Upper lobe of right lung (tissue), 1 donor: ENCODE results near the gene TGFBR3. TPM values are rescaled to one million over a fixed set of nuclear protein-coding genes. Genes with fewer than 3 reads are reported as not detected.
A peak's percentile ranks its signal among the peaks of the same experiment; 100 is the strongest.

Source experiments
- ATAC-seq: fragments of 200-7000 bp; cut with Tn5 transposase; one replicate; pipeline ENCODE4 v1.9.1; 2020; ENCODE audit warnings: mild to moderate bottlenecking, moderate library complexity
- DNase-seq: peaks from one replicate; pipeline ENCODE4 v3.0.0-alpha.2; 2020
- H3K27ac ChIP-seq: fragments of 200-600 bp; one replicate; pipeline ENCODE4 v1.8.0; 2022
- H3K27me3 ChIP-seq: fragments of 200-600 bp; one replicate; pipeline ENCODE4 v1.8.0; 2022; ENCODE audit warnings: mild to moderate bottlenecking
- H3K36me3 ChIP-seq: fragments of 200-600 bp; one replicate; pipeline ENCODE4 v1.8.0; 2022
- H3K4me1 ChIP-seq: fragments of 200-600 bp; one replicate; pipeline ENCODE4 v1.8.0; 2022
- H3K4me3 ChIP-seq: fragments of 200-600 bp; one replicate; pipeline ENCODE4 v1.8.0; 2022; ENCODE audit warnings: mild to moderate bottlenecking
- H3K9me3 ChIP-seq: fragments of 200-600 bp; one replicate; pipeline ENCODE4 v1.8.0; 2022
- intact Hi-C: fragments of 100-400 bp; cut with DNase I; formaldehyde crosslinking; loops from one replicate; pipeline ENCODE4 v1.11.0; 2022
- total RNA-seq: library from RNA; stranded (reverse); fragmentation: NEBNext Ultra II Directional; extraction: Animal tissue kit (Norgen Biotek cat#: 25700); gene quantifications from one replicate; pipeline ENCODE4 v1.2.1, GENCODE V29; 2021
- TF ChIP-seq, protein P1 (sequence below): fragments of 200-600 bp; IDR thresholded peaks from one replicate; pipeline ENCODE4 v1.8.0; 2022; ENCODE audit warnings: antibody characterized with exemption
- donor health status: DM: no; HTN: yes; CAD: no; lungs with severe emphysema.

Gene TGFBR3
- total RNA-seq, 1 donor from 2014 or later, result 55.9 TPM

DNA sequence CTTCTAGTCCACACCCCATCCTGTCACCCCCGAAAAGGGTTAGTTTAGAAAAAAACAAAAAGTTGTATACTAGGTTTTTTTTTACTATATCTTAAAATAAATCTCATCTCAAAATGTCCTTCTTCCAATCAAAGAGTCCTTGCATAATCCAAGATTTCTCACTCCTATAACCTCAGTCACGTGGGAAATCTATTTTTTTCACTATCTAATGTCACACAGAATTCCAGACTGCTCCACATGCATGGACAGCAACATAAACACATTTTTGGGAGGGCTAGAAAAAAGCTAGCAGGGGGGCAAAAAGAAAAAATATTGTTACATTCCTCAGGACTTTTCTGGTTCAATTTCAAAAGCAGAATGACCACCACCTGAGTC, 39.3 kb downstream of the TGFBR3 start:
- H3K27ac ChIP-seq, result peak overlapping the region; percentile 70
- TF ChIP-seq, protein P1, sequence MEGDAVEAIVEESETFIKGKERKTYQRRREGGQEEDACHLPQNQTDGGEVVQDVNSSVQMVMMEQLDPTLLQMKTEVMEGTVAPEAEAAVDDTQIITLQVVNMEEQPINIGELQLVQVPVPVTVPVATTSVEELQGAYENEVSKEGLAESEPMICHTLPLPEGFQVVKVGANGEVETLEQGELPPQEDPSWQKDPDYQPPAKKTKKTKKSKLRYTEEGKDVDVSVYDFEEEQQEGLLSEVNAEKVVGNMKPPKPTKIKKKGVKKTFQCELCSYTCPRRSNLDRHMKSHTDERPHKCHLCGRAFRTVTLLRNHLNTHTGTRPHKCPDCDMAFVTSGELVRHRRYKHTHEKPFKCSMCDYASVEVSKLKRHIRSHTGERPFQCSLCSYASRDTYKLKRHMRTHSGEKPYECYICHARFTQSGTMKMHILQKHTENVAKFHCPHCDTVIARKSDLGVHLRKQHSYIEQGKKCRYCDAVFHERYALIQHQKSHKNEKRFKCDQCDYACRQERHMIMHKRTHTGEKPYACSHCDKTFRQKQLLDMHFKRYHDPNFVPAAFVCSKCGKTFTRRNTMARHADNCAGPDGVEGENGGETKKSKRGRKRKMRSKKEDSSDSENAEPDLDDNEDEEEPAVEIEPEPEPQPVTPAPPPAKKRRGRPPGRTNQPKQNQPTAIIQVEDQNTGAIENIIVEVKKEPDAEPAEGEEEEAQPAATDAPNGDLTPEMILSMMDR, result no peak
- H3K4me1 ChIP-seq, result peaks cover 34% of the 10 kb centered on the region
- no peaks in the 10 kb centered on the region for H3K36me3 ChIP-seq
- intact Hi-C loops, result no loop called here
- DNase-seq (no peak), ATAC-seq (no peak)
- no peaks in the 10 kb centered on the region for H3K9me3 ChIP-seq
- no peaks in the 10 kb centered on the region for H3K27me3 ChIP-seq
- H3K4me3 ChIP-seq, result no peak overlapping the region

DNA sequence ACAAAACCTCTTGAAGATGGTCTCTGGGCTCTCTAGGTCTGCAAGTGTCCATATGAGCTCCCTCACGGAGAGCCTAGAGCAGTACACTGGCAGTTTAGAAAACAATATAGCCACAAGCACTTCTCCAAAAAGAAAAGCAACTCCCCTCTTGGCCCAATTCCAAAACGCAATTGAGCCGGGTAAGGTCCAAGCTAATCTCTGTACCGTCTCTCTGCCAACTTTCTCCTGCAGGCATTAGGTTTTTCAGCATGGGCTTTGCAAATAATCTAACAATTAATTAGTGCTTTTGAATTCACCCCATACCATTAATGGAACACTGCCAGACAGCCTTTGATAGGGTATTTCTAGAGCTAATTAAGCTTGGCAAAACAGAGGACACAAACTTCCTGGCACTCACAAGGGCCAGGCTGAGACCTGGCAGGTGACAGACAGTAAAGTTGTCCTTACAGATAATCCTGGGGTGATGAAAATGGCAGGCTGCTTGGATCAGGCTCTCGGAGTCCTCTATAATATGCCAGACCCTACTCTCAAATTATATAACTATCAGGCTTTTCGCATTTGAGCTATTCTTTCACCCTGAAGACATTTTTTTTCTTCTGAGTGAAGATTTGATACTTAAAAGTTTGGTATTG, 39.8 kb downstream of the TGFBR3 start:
- DNase-seq, result no peak
- no peak overlapping the region for H3K4me3 ChIP-seq
- TF ChIP-seq, protein P1, result no peak

DNA sequence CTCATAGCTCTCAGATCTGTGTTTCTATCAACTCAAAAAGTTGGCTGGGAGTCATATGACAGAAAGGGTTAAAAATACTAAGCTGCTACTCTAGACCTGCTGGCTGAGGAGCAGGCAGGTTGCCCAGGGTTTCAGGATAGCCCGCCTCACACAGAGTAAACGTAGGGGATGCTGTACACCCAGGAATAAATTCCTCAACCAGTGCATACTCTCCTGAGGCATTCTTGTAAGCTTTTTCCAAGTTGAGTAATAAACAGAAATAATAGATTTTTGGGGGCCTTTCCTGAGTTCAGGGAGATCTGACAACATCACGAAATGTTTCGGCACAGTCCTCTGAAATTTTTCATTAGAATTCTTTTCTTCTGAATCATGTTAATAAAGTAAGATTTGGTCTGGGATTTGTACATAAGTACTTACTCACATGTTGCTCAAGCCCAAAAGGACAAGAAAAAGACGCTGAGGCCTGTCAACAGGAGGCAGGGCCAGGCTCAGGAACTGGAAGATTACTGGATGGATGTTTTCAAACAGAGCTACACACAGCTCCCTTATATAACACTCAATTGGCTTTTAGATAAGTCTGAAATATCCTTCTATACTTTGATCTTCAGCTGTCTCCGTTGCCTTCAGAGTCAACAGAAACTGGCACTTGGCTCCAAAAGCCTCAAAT, 41.0 kb downstream of the TGFBR3 start:
- no peaks in the 10 kb centered on the region for H3K9me3 ChIP-seq
- DNase-seq (no peak), ATAC-seq (peak; percentile 81)
- intact Hi-C loops, result no loop called here
- TF ChIP-seq, protein P1, result no peak
- H3K27me3 ChIP-seq, result no peaks in the 10 kb centered on the region
- peak overlapping the region; percentile 70 for H3K27ac ChIP-seq
- no peaks in the 10 kb centered on the region for H3K36me3 ChIP-seq
- H3K4me1 ChIP-seq, result peaks cover 25% of the 10 kb centered on the region
- H3K4me3 ChIP-seq, result no peak overlapping the region

More for the DNA sequence above, 39.8 kb downstream of the TGFBR3 start:
- H3K4me1 ChIP-seq, result peaks cover 33% of the 10 kb centered on the region
- peak; percentile 42 for ATAC-seq
- H3K36me3 ChIP-seq, result no peaks in the 10 kb centered on the region
- H3K27ac ChIP-seq, result peak overlapping the region; percentile 70
- no peaks in the 10 kb centered on the region for H3K9me3 ChIP-seq
- intact Hi-C loops, result no loop called here
- no peaks in the 10 kb centered on the region for H3K27me3 ChIP-seq

DNA sequence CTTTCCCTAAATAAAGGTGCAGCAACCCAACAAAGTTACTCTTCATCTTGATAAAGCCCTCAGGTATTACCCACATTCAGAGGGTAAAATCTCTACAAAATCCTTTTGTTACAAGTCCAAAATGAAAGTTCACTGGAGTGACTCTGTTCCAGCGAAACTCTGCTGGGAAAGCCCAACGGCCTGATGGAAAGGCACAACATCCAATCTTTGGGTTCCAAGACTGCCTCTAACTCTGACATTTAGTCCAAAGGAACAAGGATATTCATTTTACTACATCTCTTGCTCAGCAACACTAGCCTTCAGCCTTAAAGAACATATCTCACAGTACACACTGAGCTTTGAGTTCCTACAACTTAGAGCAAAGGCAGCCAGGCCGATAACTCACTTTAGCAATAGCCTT, 42.1 kb downstream of the TGFBR3 start:
- TF ChIP-seq, protein P1, result no peak
- Histone ChIP-seq H3K36me3 (no peaks in the 10 kb centered on the region), H3K4me3 (no peak overlapping the region), H3K4me1 (peaks cover 25% of the 10 kb centered on the region), H3K27me3 (no peaks in the 10 kb centered on the region), H3K27ac (no peak overlapping the region), H3K9me3 (no peaks in the 10 kb centered on the region)
- no peak for ATAC-seq
- no peak for DNase-seq
- intact Hi-C loops, result no loop called here

DNA sequence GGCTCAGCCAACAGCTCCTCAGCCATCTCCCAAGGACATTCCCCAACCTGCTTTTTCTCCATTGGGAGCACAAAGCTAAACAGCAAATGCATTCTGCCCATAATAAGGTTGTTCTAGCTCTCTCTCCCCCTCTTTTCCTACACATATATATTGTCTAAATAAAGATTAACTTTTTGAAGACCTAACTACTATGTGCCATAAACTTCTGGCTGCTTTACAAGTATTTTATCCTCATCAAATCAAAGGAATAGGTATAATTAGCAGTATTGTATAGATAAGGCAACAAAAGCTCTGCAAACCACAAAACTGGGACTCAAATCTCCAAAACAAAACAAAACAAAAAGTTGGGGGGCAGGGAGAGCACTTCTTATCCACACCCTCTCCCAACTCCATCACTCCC, 43.4 kb downstream of the TGFBR3 start:
- H3K9me3 ChIP-seq, result no peaks in the 10 kb centered on the region
- H3K27ac ChIP-seq, result no peak overlapping the region
- ATAC-seq (no peak), DNase-seq (no peak)
- no peak overlapping the region for H3K4me3 ChIP-seq
- intact Hi-C loops, result no loop called here
- H3K36me3 ChIP-seq, result no peaks in the 10 kb centered on the region
- no peaks in the 10 kb centered on the region for H3K27me3 ChIP-seq
- H3K4me1 ChIP-seq, result peaks cover 25% of the 10 kb centered on the region
- TF ChIP-seq, protein P1, result no peak
